ENCODE measurements around the gene RELL2. TPM values are rescaled to one million over a fixed set of nuclear protein-coding genes. Genes with fewer than 3 reads are reported as not detected.

Gene RELL2
- total and polyA plus RNA-seq, 2 experiments from 2014 or later = 2.1 to 2.8 TPM

GRCh38 chr5:141597814-141598213 is 39.0 kb upstream of the RELL2 start:
- H3K79me2 ChIP-seq (ENCODE audit: insufficient read depth) = peaks cover 100% of the 10 kb centered on the region
- no peaks in the 10 kb centered on the region for H3K9me3 ChIP-seq (ENCODE audit: low read depth)

GRCh38 chr5:141598391-141599345 is 38.1 kb upstream of the RELL2 start:
- H3K27me3 ChIP-seq (replicated peaks; ENCODE audit: insufficient read depth) = no peaks in the 10 kb centered on the region
- H3K4me3 ChIP-seq = no peak overlapping the region
- no peak for TF ChIP-seq EZH2 (IDR thresholded peaks at IDR 0.05; ENCODE audit: insufficient read depth, poor library complexity, severe bottlenecking)
- TF ChIP-seq EZH2phosphoT487 (IDR thresholded peaks at IDR 0.05; ENCODE audit: insufficient read depth, low read depth) = no peak
- DNase-seq = peak; percentile 77
- peak overlapping the region; percentile 59 for H3K27ac ChIP-seq
- H3K36me3 ChIP-seq (ENCODE audit: low read depth) = no peaks in the 10 kb centered on the region
- H3K9me2 ChIP-seq (ENCODE audit: insufficient read depth) = no peaks in the 10 kb centered on the region
- in situ Hi-C loops (cut with MboI) = no loop called here
- 6 to 11% methylated on average over 3 of the region's 3 CpGs for WGBS, 2 experiments (ENCODE audit: low coverage in 1 of 2, low lambda C conversion rate in 2 of 2, missing lambda C conversion rate in 2 of 2)
- H3K4me2 ChIP-seq (ENCODE audit: unreplicated experiment) = peak overlapping the region; percentile 4
- no peaks in the 10 kb centered on the region for H3K9me3 ChIP-seq (ENCODE audit: low read depth)
- no peaks in the 10 kb centered on the region for H4K20me1 ChIP-seq (ENCODE audit: insufficient read depth)
- peak overlapping the region; percentile 30 for H3K9ac ChIP-seq
- H2AFZ ChIP-seq = no peak overlapping the region
- H3K4me1 ChIP-seq (ENCODE audit: insufficient read depth) = peaks cover 24% of the 10 kb centered on the region
- peaks cover 29% of the 10 kb centered on the region for H3F3A ChIP-seq (ENCODE audit: insufficient read depth)
- H3K79me2 ChIP-seq (ENCODE audit: insufficient read depth) = peaks cover 100% of the 10 kb centered on the region

More at GRCh38 chr5:141597814-141598213, 39.0 kb upstream of the RELL2 start:
- H2AFZ ChIP-seq = no peak overlapping the region
- H3K4me2 ChIP-seq (ENCODE audit: unreplicated experiment) = no peak overlapping the region
- H3K9ac ChIP-seq = no peak overlapping the region
- 94 to 96% methylated on average over 2 of the region's 2 CpGs for WGBS, 2 experiments (ENCODE audit: low coverage in 1 of 2, low lambda C conversion rate in 2 of 2, missing lambda C conversion rate in 2 of 2)
- no peak overlapping the region for H3K27ac ChIP-seq
- peaks cover 21% of the 10 kb centered on the region for H3F3A ChIP-seq (ENCODE audit: insufficient read depth)
- no peaks in the 10 kb centered on the region for H3K27me3 ChIP-seq (replicated peaks; ENCODE audit: insufficient read depth)
- H3K4me3 ChIP-seq = no peak overlapping the region
- H4K20me1 ChIP-seq (ENCODE audit: insufficient read depth) = no peaks in the 10 kb centered on the region
- in situ Hi-C loops (cut with MboI) = no loop called here
- H3K36me3 ChIP-seq (ENCODE audit: low read depth) = no peaks in the 10 kb centered on the region
- peaks cover 18% of the 10 kb centered on the region for H3K4me1 ChIP-seq (ENCODE audit: insufficient read depth)
- no peak for DNase-seq
- no peaks in the 10 kb centered on the region for H3K9me2 ChIP-seq (ENCODE audit: insufficient read depth)
- TF ChIP-seq EZH2phosphoT487 (IDR thresholded peaks at IDR 0.05; ENCODE audit: insufficient read depth, low read depth) (no peak), EZH2 (IDR thresholded peaks at IDR 0.05; ENCODE audit: insufficient read depth, poor library complexity, severe bottlenecking) (no peak)

- no peak overlapping the region for H2AFZ ChIP-seq
- H3K27ac ChIP-seq = peak overlapping the region; percentile 95
- no peaks in the 10 kb centered on the region for H3K9me3 ChIP-seq (ENCODE audit: low read depth)
- TF ChIP-seq EZH2 (IDR thresholded peaks at IDR 0.05; ENCODE audit: insufficient read depth, poor library complexity, severe bottlenecking) = no peak
- no peak for TF ChIP-seq EZH2phosphoT487 (IDR thresholded peaks at IDR 0.05; ENCODE audit: insufficient read depth, low read depth)
- in situ Hi-C loops (cut with MboI) = no loop called here
- peaks cover 96% of the 10 kb centered on the region for H3K79me2 ChIP-seq (ENCODE audit: insufficient read depth)
- peaks cover 47% of the 10 kb centered on the region for H3F3A ChIP-seq (ENCODE audit: insufficient read depth)
- DNase-seq = no peak
- H4K20me1 ChIP-seq (ENCODE audit: insufficient read depth) = no peaks in the 10 kb centered on the region
- H3K4me3 ChIP-seq = no peak overlapping the region
- H3K9ac ChIP-seq = no peak overlapping the region
- H3K9me2 ChIP-seq (ENCODE audit: insufficient read depth) = no peaks in the 10 kb centered on the region
- WGBS, 2 experiments (ENCODE audit: low coverage in 1 of 2, low lambda C conversion rate in 2 of 2, missing lambda C conversion rate in 2 of 2) = 94 to 96% methylated on average over 1 of the region's 1 CpG
- H3K4me1 ChIP-seq (ENCODE audit: insufficient read depth) = peaks cover 38% of the 10 kb centered on the region
- H3K4me2 ChIP-seq (ENCODE audit: unreplicated experiment) = no peak overlapping the region
- no peaks in the 10 kb centered on the region for H3K27me3 ChIP-seq (replicated peaks; ENCODE audit: insufficient read depth)
- H3K36me3 ChIP-seq (ENCODE audit: low read depth) = no peaks in the 10 kb centered on the region
These were observed 34.2 kb upstream of the RELL2 start for GRCh38 chr5:141602606-141603005.

GRCh38 chr5:141603923-141604717 is 32.7 kb upstream of the RELL2 start:
- TF ChIP-seq EZH2 (IDR thresholded peaks at IDR 0.05; ENCODE audit: insufficient read depth, poor library complexity, severe bottlenecking) (no peak), EZH2phosphoT487 (IDR thresholded peaks at IDR 0.05; ENCODE audit: insufficient read depth, low read depth) (no peak)
- Histone ChIP-seq H2AFZ (peak overlapping the region; percentile 63), H3K4me3 (peak overlapping the region; percentile 66), H3K79me2 (ENCODE audit: insufficient read depth) (peaks cover 96% of the 10 kb centered on the region), H3K9ac (peak overlapping the region; percentile 81), H3K27me3 (replicated peaks; ENCODE audit: insufficient read depth) (no peaks in the 10 kb centered on the region), H3K36me3 (ENCODE audit: low read depth) (no peaks in the 10 kb centered on the region), H3K27ac (peak overlapping the region; percentile 95), H3K9me3 (ENCODE audit: low read depth) (no peaks in the 10 kb centered on the region), H3F3A (ENCODE audit: insufficient read depth) (peaks cover 37% of the 10 kb centered on the region), H3K4me1 (ENCODE audit: insufficient read depth) (peaks cover 24% of the 10 kb centered on the region), H3K4me2 (ENCODE audit: unreplicated experiment) (peak overlapping the region; percentile 97), H4K20me1 (ENCODE audit: insufficient read depth) (no peaks in the 10 kb centered on the region), H3K9me2 (ENCODE audit: insufficient read depth) (no peaks in the 10 kb centered on the region)
- peak; percentile 98 for DNase-seq
- in situ Hi-C loops (cut with MboI) = no loop called here
- WGBS, 2 experiments (ENCODE audit: low coverage in 1 of 2, low lambda C conversion rate in 2 of 2, missing lambda C conversion rate in 2 of 2) = 25 to 35% methylated on average over 6 of the region's 6 CpGs

All from GM23248 (cell line).